HG03039 (cell line): ENCODE measurements around the gene NELFB.
A peak's percentile ranks its signal among the peaks of the same experiment; 100 is the strongest.

Source experiments
- ATAC-seq: cut with Tn5 transposase; IDR thresholded peaks from one replicate; pipeline ENCODE4 v1.9.1; 2021; ENCODE audit warnings: mild to moderate bottlenecking, moderate library complexity; ENCODE audit not compliant: unreplicated experiment

The NELFB gene

DNA sequence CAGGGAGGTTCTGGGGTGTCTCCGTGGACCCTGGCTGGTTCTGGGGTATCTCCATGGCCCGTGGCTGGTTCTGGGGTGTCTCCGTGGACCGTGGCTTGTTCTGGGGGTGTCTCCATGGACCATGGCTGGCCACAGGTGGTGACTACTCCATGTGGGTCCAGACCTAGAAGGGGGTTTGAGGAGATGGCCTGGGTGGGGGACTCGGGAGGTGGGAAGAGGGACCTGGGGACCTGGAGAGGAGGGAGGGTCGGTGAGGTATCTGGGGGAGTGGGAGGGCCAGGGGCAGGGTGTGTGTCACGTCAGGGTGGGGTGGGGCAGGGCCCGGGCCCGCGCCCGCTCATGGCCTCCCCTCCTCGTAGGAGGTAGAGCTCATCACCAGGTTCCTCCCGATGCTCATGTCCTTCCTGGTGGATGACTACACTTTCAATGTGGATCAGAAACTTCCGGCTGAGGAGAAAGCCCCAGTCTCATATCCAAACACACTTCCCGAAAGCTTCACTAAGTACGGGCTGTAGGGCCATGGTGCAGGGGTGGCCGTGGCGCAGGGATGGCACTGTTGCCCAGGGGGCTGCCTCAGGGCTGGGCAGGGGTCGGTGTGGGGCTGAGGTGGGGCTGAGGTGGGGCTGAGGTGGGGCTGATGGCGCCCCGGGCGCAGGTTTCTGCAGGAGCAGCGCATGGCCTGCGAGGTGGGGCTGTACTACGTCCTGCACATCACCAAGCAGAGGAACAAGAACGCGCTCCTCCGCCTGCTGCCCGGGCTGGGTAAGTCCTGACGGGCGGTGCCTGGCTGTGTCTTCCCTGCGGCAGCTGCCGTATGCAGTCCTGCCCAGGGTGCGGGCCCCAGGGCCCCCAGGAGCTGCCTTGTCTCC lies 11.7 kb downstream of the NELFB start:
- no peak for ATAC-seq

DNA sequence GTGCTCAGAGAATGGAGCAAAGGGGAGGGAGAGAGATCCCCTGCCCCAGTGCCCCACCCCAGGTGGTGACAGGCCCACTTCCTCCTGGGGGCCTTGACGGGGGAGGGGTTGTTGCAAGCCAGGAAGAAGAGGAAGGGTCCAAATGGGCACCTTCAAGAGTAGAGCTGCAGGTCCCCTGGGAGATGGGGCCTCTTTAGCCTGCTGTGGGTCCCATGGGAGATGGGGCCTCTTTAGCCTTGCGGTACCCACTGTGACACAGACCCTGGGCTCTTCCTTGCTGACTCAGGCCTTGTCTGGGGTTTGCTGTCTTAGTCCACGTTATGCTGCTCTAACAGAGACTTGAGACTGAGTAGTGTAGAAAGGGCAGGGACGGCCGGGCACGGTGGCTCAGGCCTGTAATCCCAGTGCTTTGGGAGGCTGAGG lies 12.8 kb downstream of the NELFB start:
- ATAC-seq: no peak

DNA sequence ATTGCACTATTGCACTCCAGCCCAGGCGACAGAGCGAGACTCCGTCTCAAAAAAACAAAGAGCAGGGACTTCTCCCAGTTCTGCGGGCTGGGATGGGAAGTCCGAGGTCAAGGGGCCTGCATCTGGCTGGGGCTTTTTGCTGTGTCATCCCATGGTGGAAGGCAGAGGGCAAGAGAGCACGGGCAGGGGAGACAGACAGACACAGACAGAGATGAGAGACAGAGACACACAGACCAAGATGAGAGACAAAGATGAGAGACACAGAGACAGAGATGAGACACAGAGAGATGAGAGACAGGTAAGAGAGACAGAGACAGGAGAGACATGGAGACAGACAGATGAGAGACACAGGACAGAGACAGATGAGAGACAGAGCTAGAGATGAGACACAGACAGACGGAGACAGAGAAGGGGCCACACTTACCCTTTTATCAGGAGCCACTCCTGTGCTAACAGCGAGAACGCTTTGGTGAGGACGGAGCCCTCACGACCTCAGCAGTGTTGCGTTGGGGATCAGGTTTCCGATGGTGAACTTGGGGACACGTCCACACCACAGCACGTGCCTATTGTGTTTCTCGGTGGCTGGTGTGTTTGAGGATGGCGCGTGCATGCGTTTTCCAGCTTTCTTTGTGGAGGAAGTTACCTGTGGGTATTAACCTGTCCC lies 13.5 kb downstream of the NELFB start:
- no peak for ATAC-seq

DNA sequence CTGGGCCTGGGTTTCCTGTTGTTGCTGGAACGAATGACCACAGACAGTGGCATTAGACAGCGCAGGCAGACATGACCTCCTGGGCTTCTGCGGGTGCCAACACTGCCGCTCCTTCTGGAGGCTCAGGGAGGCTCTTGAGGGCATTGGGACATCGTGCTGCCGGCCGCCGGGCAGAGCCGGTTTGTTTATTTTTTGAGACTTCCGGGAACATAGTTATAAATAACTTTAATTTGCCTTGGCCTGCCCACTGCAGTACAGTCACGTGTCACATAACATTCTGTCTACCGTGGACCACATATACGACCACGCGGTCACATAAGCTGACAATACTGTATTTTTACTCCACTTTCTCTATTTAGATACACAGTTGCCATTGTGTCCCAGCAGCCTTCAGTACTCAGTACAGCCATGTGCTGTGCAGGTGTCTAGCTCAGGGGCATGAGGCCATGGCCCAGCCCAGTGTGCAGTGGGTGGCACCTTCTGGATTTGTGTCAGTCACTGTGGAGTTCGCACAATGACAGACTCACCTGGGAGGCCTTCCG lies 14.2 kb downstream of the NELFB start:
- no peak for ATAC-seq

DNA sequence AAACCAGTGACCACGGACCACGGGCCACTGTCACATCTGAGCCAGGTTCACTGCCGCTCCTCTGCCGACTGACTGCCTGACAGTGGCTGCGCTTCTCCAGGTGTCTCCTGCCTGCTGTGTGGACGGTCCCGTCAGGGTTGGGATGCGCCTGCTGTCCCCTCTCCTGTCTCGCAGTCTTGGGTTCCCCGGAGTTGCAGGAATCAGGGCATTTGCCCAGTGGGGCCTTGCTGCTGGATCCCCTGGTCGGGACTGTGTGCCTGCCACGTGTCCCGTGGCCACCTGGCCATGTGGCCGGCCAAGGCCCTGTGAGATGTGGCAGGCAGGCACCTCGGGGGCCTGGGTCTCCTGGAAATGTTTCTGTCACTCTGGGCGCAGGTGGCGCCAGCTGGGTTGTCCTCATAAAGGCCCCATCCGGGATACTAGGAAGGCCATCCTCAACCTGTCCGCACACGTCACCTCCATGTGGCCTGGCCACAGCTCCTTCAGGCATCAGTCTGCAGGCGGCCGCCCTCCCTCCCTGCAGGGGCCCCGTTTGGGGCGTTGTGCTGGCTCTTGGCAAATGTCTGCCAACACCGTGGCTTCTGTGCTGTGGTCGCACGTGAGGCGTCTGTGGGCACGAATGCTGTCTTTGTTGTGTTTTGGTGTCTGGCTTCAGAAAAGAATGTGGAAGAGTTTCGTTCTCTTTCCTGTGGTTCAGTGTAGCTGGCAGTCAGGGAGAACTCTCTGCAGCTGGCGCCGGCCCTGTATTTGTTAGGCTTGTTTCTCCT lies 16.0 kb downstream of the NELFB start:
- ATAC-seq: no peak

DNA sequence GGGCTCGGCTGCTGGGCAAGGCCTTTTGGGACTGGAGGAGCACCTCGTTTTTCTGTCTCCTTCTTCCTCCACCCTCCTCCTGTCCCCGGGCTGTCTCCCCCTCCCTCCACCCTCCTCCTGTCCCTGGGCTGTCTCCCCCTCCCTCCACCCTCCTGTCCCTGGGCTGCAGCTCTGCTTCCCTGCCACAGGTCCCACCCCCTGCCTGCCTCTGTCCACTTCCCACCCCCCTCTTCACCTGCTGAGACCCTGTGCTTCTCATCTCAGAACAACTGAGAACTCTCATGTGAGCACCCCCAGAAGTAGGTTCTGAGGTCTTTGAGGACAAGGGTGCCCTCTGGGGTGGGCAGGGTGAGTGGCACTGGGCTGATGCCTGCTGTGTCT lies 16.6 kb downstream of the NELFB start:
- no peak for ATAC-seq

DNA sequence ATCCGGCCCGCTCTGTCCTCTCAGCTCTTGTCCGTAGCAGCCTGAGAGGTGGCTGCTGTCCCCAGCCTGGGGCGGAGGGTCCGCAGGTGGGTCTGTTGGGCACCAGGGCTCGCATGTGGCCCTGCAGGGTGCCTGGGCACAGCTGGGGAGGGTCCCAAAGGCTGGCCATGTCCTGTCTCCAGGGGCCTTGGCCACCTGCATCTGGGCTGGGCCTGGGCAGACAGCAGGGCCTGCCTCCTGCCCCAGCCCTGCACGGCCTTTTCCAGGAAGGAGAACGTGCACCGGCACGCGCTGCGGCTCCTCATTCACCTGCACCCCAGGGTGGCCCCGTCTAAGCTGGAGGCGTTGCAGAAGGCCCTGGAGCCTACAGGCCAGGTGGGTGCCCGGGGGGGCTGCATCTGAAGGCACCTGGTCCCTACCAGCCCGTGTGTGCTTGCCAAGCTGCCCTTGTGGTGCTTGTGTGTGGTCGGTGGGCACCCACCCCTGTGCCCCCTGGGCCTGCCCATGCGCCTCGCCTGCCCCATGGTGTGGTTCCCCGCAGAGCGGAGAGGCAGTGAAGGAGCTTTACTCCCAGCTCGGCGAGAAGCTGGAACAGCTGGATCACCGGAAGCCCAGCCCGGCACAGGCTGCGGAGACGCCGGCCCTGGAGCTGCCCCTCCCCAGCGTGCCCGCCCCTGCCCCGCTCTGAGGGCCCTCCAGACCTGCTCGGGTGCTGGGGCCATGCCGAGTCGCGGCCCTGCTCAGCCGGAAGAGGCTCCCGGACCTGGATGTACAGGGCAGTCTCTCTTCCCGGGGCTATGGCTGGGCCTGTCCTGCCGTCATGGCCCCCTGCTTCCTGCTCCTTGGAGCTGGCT lies 17.3 kb downstream of the NELFB start:
- no peak for ATAC-seq

DNA sequence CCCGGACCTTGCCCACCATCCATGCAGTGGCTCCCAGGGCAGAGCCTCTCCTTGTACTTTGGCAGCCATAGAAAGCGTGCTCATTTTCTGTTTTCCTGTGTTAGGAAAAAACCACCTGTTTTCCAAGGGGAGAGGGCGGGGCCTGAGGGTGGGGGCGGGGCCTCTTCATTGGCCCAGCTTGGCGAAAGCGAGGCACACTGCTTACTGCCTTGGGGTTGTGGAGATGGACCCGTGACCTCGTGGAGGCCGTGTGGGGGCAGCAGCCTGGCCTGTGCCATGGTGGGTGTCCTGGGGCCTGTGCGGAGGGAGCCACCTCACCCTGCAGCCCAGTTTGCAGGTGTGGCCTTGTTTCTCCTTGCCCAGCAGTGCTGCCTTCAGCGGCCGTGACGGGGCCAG lies 18.0 kb downstream of the NELFB start:
- no peak for ATAC-seq

DNA sequence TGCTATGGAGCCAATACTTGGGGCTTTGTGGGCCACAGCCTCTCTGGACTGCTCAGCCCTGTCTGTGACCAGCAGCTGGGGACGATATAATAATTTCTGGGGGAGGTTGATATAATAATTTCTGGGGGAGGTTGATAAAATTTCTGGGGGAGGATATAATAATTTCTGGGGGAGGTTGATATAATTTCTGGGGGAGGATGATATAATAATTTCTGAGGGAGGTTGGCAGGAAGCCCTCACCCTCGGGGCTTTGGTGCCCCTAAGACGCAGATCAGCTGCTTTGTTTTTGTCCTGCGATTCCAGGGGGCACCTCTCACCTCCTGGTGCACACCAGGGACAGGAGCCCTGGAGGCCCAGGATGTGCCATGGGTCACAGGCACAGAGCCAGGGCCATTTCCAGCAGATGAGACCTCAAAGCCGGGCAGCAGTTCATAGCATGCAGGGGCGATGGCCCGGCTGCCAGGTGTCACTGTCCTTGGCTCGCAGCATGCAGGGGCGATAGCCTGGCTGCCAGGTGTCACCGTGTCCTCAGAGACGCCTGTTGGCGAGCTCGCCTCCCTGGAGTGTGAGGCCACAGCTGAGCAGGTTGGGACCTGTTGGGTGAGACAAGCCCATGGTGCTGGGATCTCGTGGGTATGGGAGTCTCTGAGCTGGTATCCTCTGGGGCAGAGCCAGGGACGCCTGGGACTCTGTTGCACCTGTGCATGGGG lies 18.6 kb downstream of the NELFB start:
- ATAC-seq: no peak

DNA sequence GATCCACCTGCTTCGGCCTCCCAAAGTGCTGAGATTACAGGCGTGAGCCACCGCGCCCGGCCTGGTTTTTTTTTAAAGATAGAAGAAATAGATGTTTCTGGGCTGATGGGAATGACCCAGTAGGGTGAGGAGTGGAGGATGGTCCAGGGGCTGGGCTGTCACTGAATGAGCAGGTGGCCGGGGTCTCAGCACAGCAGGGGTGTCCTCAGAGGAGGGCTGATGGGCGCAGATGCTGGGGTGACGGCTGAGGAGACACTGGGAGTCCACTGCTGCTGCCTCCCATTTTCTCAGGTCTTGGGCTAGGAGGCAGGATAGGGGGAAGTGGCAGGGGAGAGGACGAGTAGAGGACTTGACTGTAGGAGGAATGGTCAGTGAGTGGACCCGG lies 20.1 kb downstream of the NELFB start:
- ATAC-seq: no peak

DNA sequence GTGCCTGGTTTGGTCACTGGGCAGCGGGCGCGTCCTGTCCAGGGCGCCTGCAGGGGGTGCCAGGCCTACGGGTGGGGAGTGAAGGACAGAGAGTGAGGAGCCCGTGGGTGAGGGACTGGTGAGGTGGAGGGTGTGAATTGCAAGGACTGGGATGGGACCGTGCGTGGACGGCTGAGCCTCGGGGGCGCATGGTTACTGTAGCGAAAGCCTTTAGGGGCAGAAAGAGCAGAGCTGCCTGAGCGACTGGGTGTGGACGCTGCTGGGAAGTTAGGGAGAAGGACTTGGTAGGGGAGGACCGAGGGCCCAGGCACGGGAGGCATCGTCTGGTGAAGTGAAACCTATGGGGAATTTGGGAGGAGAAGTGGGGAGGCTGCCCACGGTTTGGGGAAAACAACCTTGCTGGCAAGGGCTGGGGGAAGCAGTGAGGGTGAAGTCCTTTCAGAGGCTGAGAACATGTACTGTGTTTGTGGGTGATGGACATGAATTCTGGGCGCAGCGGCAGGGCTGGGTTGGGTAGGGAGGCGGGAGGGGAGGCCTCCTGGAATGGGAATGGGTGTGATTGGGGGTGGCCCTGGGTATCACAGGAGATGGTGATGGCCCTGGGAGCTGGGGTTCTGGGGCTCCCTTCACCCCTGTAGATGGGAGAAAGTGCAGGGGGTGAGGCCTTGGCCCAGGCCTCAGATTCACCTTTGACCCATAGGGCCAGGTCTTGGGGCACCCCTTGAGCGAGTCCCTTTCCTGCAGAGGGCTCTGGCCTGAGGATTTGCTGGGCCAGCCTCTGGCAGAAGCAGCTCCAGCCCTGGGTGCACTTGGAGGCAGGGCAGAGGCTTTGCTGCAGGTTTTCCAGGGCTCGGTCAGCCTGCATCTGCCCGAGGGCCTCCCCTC lies 20.7 kb downstream of the NELFB start:
- no peak for ATAC-seq

DNA sequence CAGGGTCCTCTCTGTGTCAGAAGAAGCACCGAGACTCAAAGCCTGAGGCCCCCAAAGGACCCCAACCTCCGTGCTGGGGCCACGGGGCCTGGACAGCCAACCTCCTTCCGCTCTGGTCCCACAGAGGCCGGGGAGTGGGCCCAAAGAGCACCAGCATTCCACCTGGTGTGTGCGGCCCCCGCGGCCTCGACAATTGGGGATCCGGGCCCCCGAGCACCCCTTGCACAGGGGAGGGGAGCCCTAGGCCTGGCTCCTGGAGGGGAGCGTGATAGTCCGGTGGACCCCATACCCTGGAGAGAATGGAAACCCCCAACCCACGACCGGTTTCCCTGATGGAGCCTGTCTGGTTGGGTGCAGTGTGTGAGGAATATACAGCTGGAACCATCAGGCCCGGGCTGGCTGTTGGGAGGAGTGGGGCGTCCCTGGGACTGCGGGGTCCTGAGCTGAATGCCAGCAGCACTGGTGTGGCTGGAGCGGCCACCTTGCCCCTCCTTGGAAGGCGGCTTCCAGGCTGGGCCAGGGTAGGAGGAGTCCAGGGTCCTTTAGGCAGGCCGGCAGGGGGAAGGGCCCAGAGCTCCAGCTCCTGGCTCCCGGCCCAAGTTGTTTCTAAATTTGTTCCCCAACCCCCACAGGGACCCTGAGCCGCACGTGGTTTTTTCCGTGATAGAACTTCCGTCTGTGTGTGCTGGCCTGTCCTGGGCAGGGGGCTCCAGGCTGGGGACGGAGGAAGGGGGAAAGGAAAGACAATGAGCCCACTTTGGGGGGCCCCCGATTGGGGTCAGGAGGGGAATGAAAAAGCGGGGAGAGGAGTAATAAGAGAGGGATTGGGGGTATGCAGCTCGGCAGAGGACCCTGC lies 21.6 kb downstream of the NELFB start:
- no peak for ATAC-seq

DNA sequence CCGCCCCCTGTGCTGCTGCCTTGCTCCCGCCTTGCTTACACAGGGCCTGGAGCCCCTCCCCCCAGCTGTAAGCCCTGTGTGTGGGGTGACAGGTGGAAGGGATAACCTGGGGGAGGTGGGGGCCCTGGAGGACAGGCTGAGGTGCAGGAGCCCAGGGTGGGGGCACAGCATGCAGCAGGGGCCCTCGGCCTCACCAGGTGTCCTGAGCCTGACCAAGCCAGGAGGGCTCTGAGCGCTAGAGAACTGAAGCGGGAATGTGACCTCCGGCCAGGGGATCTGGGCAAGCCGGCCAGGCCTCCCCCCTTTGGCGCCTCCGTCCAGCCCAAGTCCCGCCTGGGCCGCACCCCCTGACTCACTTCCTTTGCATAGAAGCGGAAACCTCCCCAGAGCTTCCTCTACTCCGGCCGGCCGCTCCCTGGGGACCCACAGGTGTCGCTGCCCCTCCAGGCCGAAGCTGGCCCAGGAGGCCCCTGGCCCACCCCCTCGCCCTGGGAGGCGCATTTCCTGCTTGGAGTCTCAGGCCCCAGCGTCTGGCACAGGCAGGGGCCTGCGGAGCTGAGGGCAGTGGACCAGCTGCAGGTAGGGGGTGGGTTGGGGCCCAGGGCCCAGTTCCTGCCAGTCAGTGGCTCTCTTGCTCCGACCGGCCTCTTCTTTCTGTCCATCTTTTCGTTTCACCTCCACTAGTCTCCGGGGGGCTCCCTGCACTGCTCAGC lies 22.4 kb downstream of the NELFB start, which contains the start of gene TOR4A:
Gene TOR4A (plus strand): TSS at position 398 of the 713 bp plus-strand sequence. CDS start 964 bp downstream, outside the sequence.
- peak; percentile 43 for ATAC-seq

DNA sequence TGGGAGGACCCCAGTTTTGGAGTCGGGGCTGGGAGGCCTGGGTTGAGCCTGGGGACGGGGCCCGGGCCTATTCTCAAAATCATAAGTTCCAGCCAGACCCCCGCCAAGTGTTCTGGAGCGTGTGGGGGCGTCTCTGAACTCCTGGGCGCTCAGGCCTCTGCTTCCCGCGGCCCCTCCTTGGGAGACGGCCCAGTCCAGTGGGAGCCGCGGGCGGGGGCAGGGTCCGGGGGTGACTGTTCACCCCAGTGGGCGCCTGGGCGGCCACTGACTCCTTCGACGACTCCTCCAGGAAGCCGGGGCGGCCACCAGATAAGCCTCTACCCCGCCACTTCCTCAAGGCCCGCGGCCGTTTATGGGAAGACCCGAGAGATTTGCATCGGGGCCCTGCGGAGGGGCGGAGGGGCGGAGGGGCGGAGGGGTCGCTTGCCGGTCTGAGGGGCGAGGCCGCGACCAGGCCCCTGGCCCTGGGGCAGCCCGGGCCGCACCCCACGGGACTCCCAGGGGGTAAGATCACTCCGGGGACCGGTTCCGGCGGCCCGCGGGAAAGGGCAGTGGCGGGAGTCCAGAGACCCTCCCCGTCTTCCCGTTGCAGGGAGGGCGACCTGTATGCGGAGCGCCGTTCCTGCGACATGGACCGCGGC lies 23.1 kb downstream of the NELFB start:
- no peak for ATAC-seq

DNA sequence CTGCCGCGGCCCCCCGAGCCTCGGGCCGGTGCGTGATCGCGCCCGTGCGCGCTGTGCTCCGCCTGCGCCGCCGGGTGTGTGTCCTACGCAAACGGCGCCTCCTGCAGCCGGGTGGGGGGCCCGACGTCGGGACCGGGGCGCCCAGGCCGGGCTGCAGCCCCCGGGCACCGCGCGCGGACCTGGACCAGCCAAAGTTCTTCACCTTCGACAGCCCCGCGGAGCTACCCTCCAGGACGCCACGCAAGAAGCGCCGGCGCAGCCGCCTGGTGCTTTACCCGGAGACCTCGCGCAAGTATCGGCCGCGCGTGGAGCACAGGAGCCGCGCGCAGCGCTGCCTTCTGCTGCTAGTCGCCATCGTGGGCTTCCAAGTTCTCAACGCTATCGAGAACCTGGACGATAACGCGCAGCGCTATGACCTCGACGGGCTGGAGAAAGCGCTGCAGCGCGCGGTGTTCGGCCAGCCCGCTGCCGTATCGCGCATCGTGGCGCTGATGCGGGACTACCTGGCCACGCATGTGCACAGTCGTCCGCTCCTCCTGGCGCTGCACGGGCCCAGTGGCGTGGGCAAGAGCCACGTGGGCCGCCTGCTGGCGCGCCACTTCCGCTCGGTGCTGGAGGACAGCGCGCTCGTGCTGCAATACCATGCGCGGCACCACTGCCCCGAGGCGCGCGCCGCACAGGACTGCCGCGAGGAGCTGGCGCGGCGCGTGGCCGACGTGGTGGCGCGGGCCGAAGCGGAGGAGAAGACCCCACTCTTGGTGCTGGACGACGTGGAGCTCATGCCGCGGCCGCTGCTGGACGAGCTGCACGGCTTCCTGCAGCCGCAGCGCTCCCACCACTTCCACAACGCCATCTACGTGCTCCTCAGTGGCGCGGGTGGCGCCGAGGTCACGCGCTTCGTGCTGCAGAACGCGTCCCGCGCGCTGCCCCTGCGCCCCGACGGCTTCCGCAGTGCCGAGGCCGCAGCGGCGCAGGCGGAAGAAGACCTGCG lies 23.9 kb downstream of the NELFB start:
- ATAC-seq: no peak
